Uterus (tissue), 2 donors: ENCODE results near the gene SERPINF2.

Experiments
- POLR2A ChIP-seq, 2 donors: fragments of 450-650 bp; IDR thresholded peaks; one replicate each; pipeline ENCODE4 v1.6.1; 2016; ENCODE audit warnings: antibody characterized with exemption in 2 of 2, mild to moderate bottlenecking in 1 of 2, moderate library complexity in 1 of 2
- TF ChIP-seq, protein P1 (sequence below), 4 experiments: fragments of 200-600 bp in 2 of 4; fragments of 450-650 bp in 2 of 4; sonication (generic) in 2 of 4; IDR thresholded peaks; one replicate each; pipeline ENCODE4 v1.5.1; 2016 to 2019; ENCODE audit warnings: antibody characterized with exemption in 4 of 4, mild to moderate bottlenecking in 2 of 4, moderate library complexity in 1 of 4

GRCh38 chr17:1735834-1736347, 6.8 kb upstream of the SERPINF2 start:
- TF ChIP-seq, protein P1, sequence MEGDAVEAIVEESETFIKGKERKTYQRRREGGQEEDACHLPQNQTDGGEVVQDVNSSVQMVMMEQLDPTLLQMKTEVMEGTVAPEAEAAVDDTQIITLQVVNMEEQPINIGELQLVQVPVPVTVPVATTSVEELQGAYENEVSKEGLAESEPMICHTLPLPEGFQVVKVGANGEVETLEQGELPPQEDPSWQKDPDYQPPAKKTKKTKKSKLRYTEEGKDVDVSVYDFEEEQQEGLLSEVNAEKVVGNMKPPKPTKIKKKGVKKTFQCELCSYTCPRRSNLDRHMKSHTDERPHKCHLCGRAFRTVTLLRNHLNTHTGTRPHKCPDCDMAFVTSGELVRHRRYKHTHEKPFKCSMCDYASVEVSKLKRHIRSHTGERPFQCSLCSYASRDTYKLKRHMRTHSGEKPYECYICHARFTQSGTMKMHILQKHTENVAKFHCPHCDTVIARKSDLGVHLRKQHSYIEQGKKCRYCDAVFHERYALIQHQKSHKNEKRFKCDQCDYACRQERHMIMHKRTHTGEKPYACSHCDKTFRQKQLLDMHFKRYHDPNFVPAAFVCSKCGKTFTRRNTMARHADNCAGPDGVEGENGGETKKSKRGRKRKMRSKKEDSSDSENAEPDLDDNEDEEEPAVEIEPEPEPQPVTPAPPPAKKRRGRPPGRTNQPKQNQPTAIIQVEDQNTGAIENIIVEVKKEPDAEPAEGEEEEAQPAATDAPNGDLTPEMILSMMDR (IDR thresholded peaks at IDR 0.05) = no peak
- no peak for TF ChIP-seq POLR2A (IDR thresholded peaks at IDR 0.05)
